Activated naive CD8-positive, alpha-beta T cell treated with anti-CD3 and anti-CD28 coated beads for 36 hours (primary cell): ENCODE data around the gene PRAME. TPM values are rescaled to one million over a fixed set of nuclear protein-coding genes. Genes with fewer than 3 reads are reported as not detected.
"Not testable (repeated sequence)": the region's sequence is repeated elsewhere in the genome, so short reads cannot be mapped to it uniquely, and the experiment has no call there.

ENCODE experiments used
- DNase-seq: peaks from one replicate; pipeline ENCODE4 v3.0.0; 2021
- H3K27ac Mint-ChIP-seq: one replicate; pipeline ENCODE4 v1.8.0; 2022; ENCODE audit warnings: mild to moderate bottlenecking, moderate library complexity, mixed read lengths
- H3K27me3 Mint-ChIP-seq: one replicate; pipeline ENCODE4 v1.8.0; 2022; ENCODE audit warnings: mild to moderate bottlenecking, mixed read lengths
- H3K36me3 Mint-ChIP-seq: one replicate; pipeline ENCODE4 v1.8.0; 2021; ENCODE audit warnings: mild to moderate bottlenecking, mixed read lengths
- H3K4me1 Mint-ChIP-seq: one replicate; pipeline ENCODE4 v1.8.0; 2021; ENCODE audit warnings: mixed read lengths
- H3K4me3 Mint-ChIP-seq: one replicate; pipeline ENCODE4 v1.8.0; 2022; ENCODE audit warnings: mild to moderate bottlenecking, moderate library complexity, mixed read lengths
- H3K9me3 Mint-ChIP-seq: one replicate; pipeline ENCODE4 v1.8.0; 2022; ENCODE audit warnings: mixed read lengths
- total RNA-seq, 2 experiments: library from RNA; stranded (reverse); gene quantifications; one replicate each; pipeline ENCODE4 v1.2.3, GENCODE V29; 2021

The PRAME gene
- total RNA-seq, 2 experiments from 2014 or later = not detected

DNA sequence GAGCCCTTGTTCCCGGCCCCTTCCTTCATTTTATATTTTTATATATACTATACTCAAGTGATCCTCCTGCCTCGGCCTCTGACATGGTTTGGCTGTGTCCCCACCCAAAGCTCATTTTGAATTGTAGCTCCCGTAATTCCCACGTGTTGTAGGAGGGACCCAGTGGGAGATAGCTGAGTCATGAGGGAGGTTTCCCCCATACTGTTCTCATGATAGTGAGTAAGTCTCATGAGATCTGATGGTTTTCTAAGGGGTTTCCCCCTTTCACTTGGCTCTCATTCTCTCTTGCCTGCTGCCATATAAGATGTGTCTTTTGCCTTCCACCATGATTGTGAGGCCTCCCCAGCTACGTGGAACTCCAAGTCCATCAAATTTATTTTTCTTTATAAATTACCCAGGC lies 31.8 kb downstream of the PRAME start:
- Mint-ChIP-seq H3K27me3 (peaks cover 14% of the 10 kb centered on the region), H3K9me3 (peaks cover 1% of the 10 kb centered on the region)

GRCh38 chr22:22526125-22526912 lies 32.7 kb downstream of the PRAME start:
- no peaks in the 10 kb centered on the region for H3K36me3 Mint-ChIP-seq
- H3K27me3 Mint-ChIP-seq = peaks cover 14% of the 10 kb centered on the region
- DNase-seq = no peak
- H3K9me3 Mint-ChIP-seq = peaks cover 1% of the 10 kb centered on the region
- H3K4me3 Mint-ChIP-seq = no peak overlapping the region
- no peak overlapping the region for H3K27ac Mint-ChIP-seq
- no peaks in the 10 kb centered on the region for H3K4me1 Mint-ChIP-seq

More for the DNA sequence above, 31.8 kb downstream of the PRAME start:
- DNase-seq = no peak
- Mint-ChIP-seq H3K27ac (no peak overlapping the region), H3K36me3 (no peaks in the 10 kb centered on the region), H3K4me1 (no peaks in the 10 kb centered on the region), H3K4me3 (no peak overlapping the region)

DNA sequence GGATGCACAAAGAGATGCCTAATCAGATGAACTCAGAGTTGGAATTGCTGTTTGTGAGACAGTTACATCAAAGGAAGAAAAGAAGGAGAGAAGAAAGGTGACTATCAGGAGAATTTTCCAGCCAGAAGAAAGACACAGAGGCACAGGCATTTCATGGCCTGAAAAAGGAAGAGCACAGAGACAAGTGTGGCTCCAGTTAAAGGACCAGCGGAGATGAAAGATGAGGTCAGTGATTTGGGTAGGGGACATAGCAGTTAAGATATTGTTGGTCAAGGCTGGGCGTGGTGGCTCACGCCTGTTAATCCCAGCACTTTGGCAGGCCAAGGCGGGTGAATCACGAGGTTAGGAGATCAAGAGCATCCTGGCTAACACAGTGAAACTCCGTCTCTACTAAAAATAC lies 35.6 kb downstream of the PRAME start:
- Mint-ChIP-seq H3K36me3 (no peaks in the 10 kb centered on the region), H3K4me3 (no peak overlapping the region), H3K9me3 (peaks cover 1% of the 10 kb centered on the region), H3K27me3 (peaks cover 20% of the 10 kb centered on the region), H3K27ac (no peak overlapping the region), H3K4me1 (no peaks in the 10 kb centered on the region)
- DNase-seq = no peak

DNA sequence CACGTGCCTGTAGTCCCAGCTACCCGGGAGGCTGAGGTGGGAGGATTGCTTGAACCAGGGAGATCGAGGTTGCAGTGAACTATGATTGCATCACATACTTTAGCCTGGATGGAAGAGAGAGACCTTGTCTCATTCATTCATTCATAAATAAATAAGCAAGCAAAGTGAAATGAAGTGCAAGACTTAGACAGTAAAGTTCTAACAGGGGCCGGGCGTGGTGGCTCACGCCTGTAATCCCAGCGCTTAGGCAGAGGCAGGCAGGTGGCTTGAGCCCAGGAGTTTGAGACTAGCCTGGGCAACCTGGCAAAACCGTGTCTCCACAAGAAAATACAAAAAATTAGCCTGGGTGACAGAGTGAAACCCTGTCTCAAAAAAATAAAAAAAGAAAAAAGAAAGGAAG lies 37.4 kb downstream of the PRAME start:
- H3K9me3 Mint-ChIP-seq = no peaks in the 10 kb centered on the region
- H3K27me3 Mint-ChIP-seq = peaks cover 24% of the 10 kb centered on the region
- DNase-seq = no peak
- H3K27ac Mint-ChIP-seq = no peak overlapping the region
- no peaks in the 10 kb centered on the region for H3K4me1 Mint-ChIP-seq
- H3K4me3 Mint-ChIP-seq = no peak overlapping the region
- no peaks in the 10 kb centered on the region for H3K36me3 Mint-ChIP-seq

- Mint-ChIP-seq H3K9me3 (no peaks in the 10 kb centered on the region), H3K27me3 (peaks cover 29% of the 10 kb centered on the region), H3K4me1 (no peaks in the 10 kb centered on the region), H3K4me3 (no peak overlapping the region), H3K36me3 (no peaks in the 10 kb centered on the region), H3K27ac (no peak overlapping the region)
- no peak for DNase-seq
Measured at GRCh38 chr22:22520667-22521602, 38.1 kb downstream of the PRAME start.

DNA sequence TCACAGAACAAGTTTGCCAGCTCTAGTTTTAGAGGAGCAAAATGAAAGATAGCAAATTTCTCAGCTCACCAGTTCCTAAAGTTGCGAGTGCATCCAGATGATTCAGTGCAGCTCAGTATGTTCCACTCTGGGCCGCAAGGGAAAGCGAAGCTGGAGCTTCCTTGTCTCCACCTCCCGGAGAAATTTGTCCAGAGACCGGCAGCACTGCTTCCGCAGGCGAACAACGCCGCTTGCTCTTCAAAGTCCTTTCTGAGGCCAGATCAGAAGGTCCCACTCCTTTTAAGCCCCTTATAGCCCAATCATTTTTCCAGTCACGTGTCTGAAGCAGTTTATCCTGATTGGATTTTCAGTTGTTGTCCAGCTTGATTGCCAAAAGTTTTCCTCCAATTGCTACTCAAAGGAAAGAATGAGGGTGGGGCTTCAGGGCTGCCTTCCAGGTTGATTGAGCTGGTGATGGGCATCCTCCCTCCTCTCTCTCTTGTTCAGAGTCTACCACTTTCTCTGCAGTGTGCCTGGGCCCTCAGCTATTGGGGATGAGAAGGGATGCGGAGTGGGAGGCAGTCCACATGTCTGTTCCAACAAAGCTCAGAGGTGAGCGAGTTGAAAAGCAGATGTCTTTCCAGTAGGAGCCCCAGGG lies 38.9 kb downstream of the PRAME start, which contains the start of gene ZNF280A:
TSS of gene ZNF280A (minus strand) at position 251 of the 637 bp plus-strand sequence. CDS start 4,640 bp downstream, outside the sequence.
- Mint-ChIP-seq H3K4me1 (no peaks in the 10 kb centered on the region), H3K27ac (no peak within 1 kb of the TSS), H3K36me3 (no peaks in the 10 kb centered on the region), H3K4me3 (no peak within 1 kb of the TSS), H3K27me3 (peaks cover 37% of the 10 kb centered on the region), H3K9me3 (no peaks in the 10 kb centered on the region)
- DNase-seq = no peak

DNA sequence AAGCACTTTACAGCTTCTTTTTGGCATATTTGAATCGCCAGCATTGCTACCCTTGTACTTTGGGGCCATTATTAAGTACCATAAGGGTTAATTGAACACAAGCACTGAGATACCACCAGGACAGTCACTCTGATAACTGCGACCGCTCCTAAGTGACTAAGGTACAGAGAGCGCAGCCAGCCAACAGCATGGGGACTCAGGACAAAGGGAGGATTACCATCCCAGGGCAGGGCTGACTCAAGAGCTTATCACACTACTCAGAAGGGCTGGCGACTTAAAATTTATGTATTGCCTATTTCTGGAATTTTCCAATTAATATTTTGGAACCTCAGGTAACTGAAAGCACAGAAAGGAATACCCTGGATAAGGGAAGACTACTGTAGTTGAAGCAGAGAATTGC lies 39.5 kb downstream of the PRAME start:
- Mint-ChIP-seq H3K36me3 (no peaks in the 10 kb centered on the region), H3K4me3 (no peak overlapping the region), H3K4me1 (no peaks in the 10 kb centered on the region), H3K27me3 (peaks cover 41% of the 10 kb centered on the region), H3K9me3 (no peaks in the 10 kb centered on the region), H3K27ac (no peak overlapping the region)
- no peak for DNase-seq

DNA sequence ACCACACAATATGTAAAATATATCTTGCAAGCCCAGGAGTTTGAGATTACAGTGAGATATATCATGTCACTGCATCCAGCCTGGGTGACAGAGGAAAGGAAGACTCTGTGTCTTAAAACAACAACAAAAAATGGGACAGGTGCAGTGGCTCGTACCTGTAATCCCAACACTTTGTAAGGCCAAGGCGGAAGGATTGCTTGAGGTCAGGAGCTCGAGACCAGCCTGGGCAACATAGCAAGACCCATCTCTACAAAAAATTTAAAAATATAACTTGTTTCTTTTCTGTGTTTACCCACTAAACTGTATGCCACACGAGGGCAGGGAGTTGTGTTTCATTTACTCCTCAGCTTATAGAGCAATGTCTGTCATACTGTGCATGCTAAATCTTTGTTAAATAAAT lies 42.1 kb downstream of the PRAME start:
- Mint-ChIP-seq H3K9me3 (no peaks in the 10 kb centered on the region), H3K4me1 (no peaks in the 10 kb centered on the region), H3K27me3 (peaks cover 42% of the 10 kb centered on the region), H3K4me3 (no peak overlapping the region), H3K36me3 (no peaks in the 10 kb centered on the region), H3K27ac (no peak overlapping the region)
- DNase-seq = no peak

GRCh38 chr22:22515890-22516289 lies 43.2 kb downstream of the PRAME start:
- Mint-ChIP-seq H3K36me3 (peaks cover 2% of the 10 kb centered on the region), H3K9me3 (peaks cover 2% of the 10 kb centered on the region), H3K4me1 (no peaks in the 10 kb centered on the region), H3K27ac (no peak overlapping the region), H3K27me3 (peaks cover 43% of the 10 kb centered on the region), H3K4me3 (no peak overlapping the region)
- no peak for DNase-seq

GRCh38 chr22:22514431-22514830 lies 44.6 kb downstream of the PRAME start:
- H3K27ac Mint-ChIP-seq, H3K36me3 Mint-ChIP-seq, H3K4me1 Mint-ChIP-seq, DNase-seq, H3K4me3 Mint-ChIP-seq: not testable (repeated sequence)
- H3K27me3 Mint-ChIP-seq = peaks cover 38% of the 10 kb centered on the region
- H3K9me3 Mint-ChIP-seq = peaks cover 12% of the 10 kb centered on the region

DNA sequence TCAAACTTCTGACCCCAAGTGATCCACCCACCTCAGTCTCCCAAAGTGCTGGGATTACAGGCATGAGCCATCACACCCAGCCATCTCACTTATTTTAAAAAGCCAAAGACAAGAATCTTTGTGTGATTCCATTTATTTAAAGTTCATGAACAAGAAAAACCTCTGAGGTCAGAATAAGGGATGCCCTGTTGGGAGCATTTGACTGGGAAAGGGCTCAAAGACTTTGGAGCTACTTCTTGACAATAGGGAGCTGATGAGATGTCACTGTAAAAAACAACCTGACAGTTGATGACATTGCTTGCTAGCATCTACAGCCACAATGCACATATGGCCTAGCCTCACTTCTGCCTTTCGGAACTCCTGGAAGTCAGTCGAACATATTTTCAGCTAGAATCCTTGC lies 45.4 kb downstream of the PRAME start:
- Mint-ChIP-seq H3K4me1 (no peaks in the 10 kb centered on the region), H3K27ac (no peak overlapping the region), H3K27me3 (peaks cover 37% of the 10 kb centered on the region), H3K9me3 (peaks cover 12% of the 10 kb centered on the region), H3K4me3 (no peak overlapping the region), H3K36me3 (peaks cover 4% of the 10 kb centered on the region)
- DNase-seq = no peak

GRCh38 chr22:22512951-22513350 lies 46.1 kb downstream of the PRAME start:
- H3K4me1 Mint-ChIP-seq = peaks cover under 1% of the 10 kb centered on the region
- no peak for DNase-seq
- H3K27me3 Mint-ChIP-seq = peaks cover 37% of the 10 kb centered on the region
- H3K4me3 Mint-ChIP-seq = no peak overlapping the region
- peaks cover 4% of the 10 kb centered on the region for H3K36me3 Mint-ChIP-seq
- peaks cover 12% of the 10 kb centered on the region for H3K9me3 Mint-ChIP-seq
- no peak overlapping the region for H3K27ac Mint-ChIP-seq

DNA sequence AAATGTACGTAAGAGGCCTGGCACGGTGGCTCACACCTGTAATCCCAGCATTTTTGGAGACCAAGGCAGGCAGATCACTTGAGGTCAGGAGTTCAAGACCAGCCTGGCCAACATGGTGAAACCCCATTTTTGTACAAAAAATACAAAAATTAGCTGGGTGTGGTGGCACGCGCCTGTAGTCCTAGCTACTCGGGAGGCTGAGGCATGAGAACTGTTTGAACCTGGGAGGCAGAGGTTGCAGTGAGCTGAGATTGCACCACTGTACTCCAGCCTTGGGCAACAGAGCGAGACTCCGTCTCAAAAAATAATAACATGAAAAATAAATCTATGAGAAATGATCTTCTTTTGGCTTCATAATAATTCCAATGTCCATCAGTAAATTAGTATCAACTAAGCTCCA lies 48.2 kb downstream of the PRAME start:
- not testable (repeated sequence) for DNase-seq, H3K27ac Mint-ChIP-seq, H3K4me3 Mint-ChIP-seq, H3K4me1 Mint-ChIP-seq
- Mint-ChIP-seq H3K27me3 (peaks cover 27% of the 10 kb centered on the region), H3K36me3 (peaks cover 17% of the 10 kb centered on the region), H3K9me3 (peaks cover 12% of the 10 kb centered on the region)

- not testable (repeated sequence) for H3K27ac Mint-ChIP-seq, H3K4me1 Mint-ChIP-seq, DNase-seq, H3K4me3 Mint-ChIP-seq
- Mint-ChIP-seq H3K36me3 (peaks cover 20% of the 10 kb centered on the region), H3K27me3 (peaks cover 18% of the 10 kb centered on the region), H3K9me3 (peaks cover 12% of the 10 kb centered on the region)
Measured at GRCh38 chr22:22509912-22510311, 49.2 kb downstream of the PRAME start.
